Naive thymus-derived CD8-positive, alpha-beta T cell (primary cell): ENCODE measurements around the gene CKM. TPM values are rescaled to one million over a fixed set of nuclear protein-coding genes. Genes with fewer than 3 reads are reported as not detected.
A peak's percentile ranks its signal among the peaks of the same experiment; 100 is the strongest.

Experiments
- ATAC-seq, 2 donors: fragments of 150-1000 bp; cut with Tn5 transposase in 1 of 2; sonication (Bioruptor Pico), chemical (Tn5 transposase) in 1 of 2; 1 replicate in 1 of 2; 2 replicates in 1 of 2; pipeline ENCODE4 v1.10.0; 2021; ENCODE audit warnings: mild to moderate bottlenecking in 2 of 2, moderate library complexity in 2 of 2
- POLR2A ChIA-PET: fragments of 350-600 bp; sonication (Branson Sonifier 250); formaldehyde crosslinking; loops from one replicate; lab custom pipeline; 2021; ENCODE audit warnings: antibody characterized with exemption; lab: Charles Lee
- DNase-seq, 10 donors: peaks; one replicate each; pipeline versions ENCODE4 v3.0.0 to v3.0.0-alpha.2; 2020 to 2022
- H3K27ac Mint-ChIP-seq, 10 donors: one replicate each; pipeline ENCODE4 v1.8.0; 2020 to 2022; ENCODE audit warnings: mild to moderate bottlenecking in 10 of 10, mixed read lengths in 10 of 10, moderate library complexity in 4 of 10, inconsistent platforms in 1 of 10
- H3K27me3 Mint-ChIP-seq, 5 donors: one replicate each; pipeline ENCODE4 v1.8.0; 2021 to 2022; ENCODE audit warnings: mixed read lengths in 5 of 5
- H3K36me3 Mint-ChIP-seq, 3 donors: one replicate each; pipeline ENCODE4 v1.8.0; 2020 to 2022; ENCODE audit warnings: mixed read lengths in 3 of 3, mild to moderate bottlenecking in 2 of 3, inconsistent platforms in 1 of 3
- H3K4me1 Mint-ChIP-seq, 4 donors: one replicate each; pipeline ENCODE4 v1.8.0; 2021 to 2022; ENCODE audit warnings: mixed read lengths in 4 of 4
- H3K4me3 Mint-ChIP-seq, 10 donors: one replicate each; pipeline ENCODE4 v1.8.0; 2020 to 2022; ENCODE audit warnings: mild to moderate bottlenecking in 10 of 10, mixed read lengths in 10 of 10, moderate library complexity in 6 of 10, inconsistent platforms in 1 of 10
- H3K9me3 Mint-ChIP-seq, 9 donors: one replicate each; pipeline ENCODE4 v1.8.0; 2020 to 2022; ENCODE audit warnings: mixed read lengths in 9 of 9, mild to moderate bottlenecking in 3 of 9, inconsistent platforms in 1 of 9, moderate library complexity in 1 of 9
- polyA plus RNA-seq, 3 donors: library from polyadenylated mRNA; unstranded; fragments of 300-500 nt; fragmentation: Illumina TruSeq; gene quantifications; one replicate each; pipeline ENCODE4 v1.2.3, GENCODE V29; 2021
- total RNA-seq, 8 experiments: library from RNA in 2 of 8; stranded (reverse) in 2 of 8; gene quantifications; one replicate each; pipeline ENCODE4 v1.2.3 and lab custom pipeline; 2021 to 2026

The CKM gene
- total and polyA plus RNA-seq, 5 experiments from 2014 or later: not detected

- no peak for ATAC-seq
- DNase-seq: no peak
- Mint-ChIP-seq H3K4me1 (peaks cover 0 to 1% (median 0%) of the 10 kb centered on the region in 4 donors), H3K36me3 (peaks cover 10 to 55% (median 40%) of the 10 kb centered on the region in 3 donors), H3K27ac (no peak overlapping the region), H3K9me3 (peaks cover 0 to 8% (median 3%) of the 10 kb centered on the region in 9 donors), H3K27me3 (no peaks in the 10 kb centered on the region), H3K4me3 (no peak overlapping the region)
- POLR2A ChIA-PET: no interaction called here
Measured at GRCh38 chr19:45295873-45296272, 26.8 kb downstream of the CKM start.

- POLR2A ChIA-PET: no interaction called here
- no peaks in the 10 kb centered on the region for H3K27me3 Mint-ChIP-seq
- ATAC-seq (no peak), DNase-seq (no peak)
- peaks cover 0 to 8% (median 3%) of the 10 kb centered on the region in 9 donors for H3K9me3 Mint-ChIP-seq
- peaks cover 10 to 57% (median 39%) of the 10 kb centered on the region in 3 donors for H3K36me3 Mint-ChIP-seq
- no peaks in the 10 kb centered on the region for H3K4me1 Mint-ChIP-seq
- H3K27ac Mint-ChIP-seq: no peak overlapping the region
- no peak overlapping the region for H3K4me3 Mint-ChIP-seq
Measured at GRCh38 chr19:45294291-45295029, 28.2 kb downstream of the CKM start.

GRCh38 chr19:45293682-45294081 lies 29.0 kb downstream of the CKM start:
- Mint-ChIP-seq H3K27me3 (no peaks in the 10 kb centered on the region), H3K27ac (no peak overlapping the region), H3K36me3 (peaks cover 10 to 54% (median 38%) of the 10 kb centered on the region in 3 donors), H3K9me3 (peaks cover 0 to 8% (median 3%) of the 10 kb centered on the region in 9 donors), H3K4me3 (no peak overlapping the region), H3K4me1 (no peaks in the 10 kb centered on the region)
- ATAC-seq (no peak), DNase-seq (no peak)
- POLR2A ChIA-PET: no interaction called here

- ATAC-seq: no peak
- POLR2A ChIA-PET: no interaction called here
- no peak overlapping the region for H3K4me3 Mint-ChIP-seq
- no peak for DNase-seq
- H3K27me3 Mint-ChIP-seq: no peaks in the 10 kb centered on the region
- no peaks in the 10 kb centered on the region for H3K4me1 Mint-ChIP-seq
- peaks cover 0 to 8% (median 3%) of the 10 kb centered on the region in 9 donors for H3K9me3 Mint-ChIP-seq
- H3K27ac Mint-ChIP-seq: no peak overlapping the region
- peaks cover 10 to 57% (median 38%) of the 10 kb centered on the region in 3 donors for H3K36me3 Mint-ChIP-seq
Measured at GRCh38 chr19:45291834-45292233, 30.8 kb downstream of the CKM start.

GRCh38 chr19:45290381-45290931 lies 32.2 kb downstream of the CKM start:
- H3K4me3 Mint-ChIP-seq: no peak overlapping the region
- DNase-seq (no peak), ATAC-seq (no peak)

GRCh38 chr19:45283443-45284033 lies 39.1 kb downstream of the CKM start:
- POLR2A ChIA-PET: no interaction called here
- peaks cover 0 to 3% (median 0%) of the 10 kb centered on the region in 9 donors for H3K9me3 Mint-ChIP-seq
- H3K4me1 Mint-ChIP-seq: peaks cover 0 to 5% (median 0%) of the 10 kb centered on the region in 4 donors
- no peak for DNase-seq
- no peaks in the 10 kb centered on the region for H3K27me3 Mint-ChIP-seq
- no peak for ATAC-seq
- no peak overlapping the region for H3K4me3 Mint-ChIP-seq
- no peak overlapping the region for H3K27ac Mint-ChIP-seq
- peaks cover 5 to 78% (median 38%) of the 10 kb centered on the region in 3 donors for H3K36me3 Mint-ChIP-seq

More at GRCh38 chr19:45290381-45290931, 32.2 kb downstream of the CKM start:
- POLR2A ChIA-PET: no interaction called here
- Mint-ChIP-seq H3K36me3 (peaks cover 10 to 63% (median 40%) of the 10 kb centered on the region in 3 donors), H3K4me1 (no peaks in the 10 kb centered on the region), H3K27me3 (no peaks in the 10 kb centered on the region), H3K27ac (no peak overlapping the region), H3K9me3 (peaks cover 0 to 8% (median 3%) of the 10 kb centered on the region in 9 donors)

- POLR2A ChIA-PET: no interaction called here
- no peak overlapping the region for H3K4me3 Mint-ChIP-seq
- ATAC-seq (no peak), DNase-seq (no peak)
- peaks cover 0 to 5% (median 0%) of the 10 kb centered on the region in 4 donors for H3K4me1 Mint-ChIP-seq
- H3K27me3 Mint-ChIP-seq: no peaks in the 10 kb centered on the region
- H3K36me3 Mint-ChIP-seq: peaks cover 5 to 79% (median 40%) of the 10 kb centered on the region in 3 donors
- H3K9me3 Mint-ChIP-seq: peaks cover 0 to 3% (median 0%) of the 10 kb centered on the region in 9 donors
- no peak overlapping the region for H3K27ac Mint-ChIP-seq
Measured at GRCh38 chr19:45280471-45280961, 42.2 kb downstream of the CKM start.

- Mint-ChIP-seq H3K4me3 (no peak overlapping the region), H3K9me3 (peaks cover 0 to 3% (median 0%) of the 10 kb centered on the region in 9 donors), H3K4me1 (peaks cover 0 to 5% (median 0%) of the 10 kb centered on the region in 4 donors), H3K27ac (no peak overlapping the region), H3K36me3 (peaks cover 5 to 81% (median 39%) of the 10 kb centered on the region in 3 donors), H3K27me3 (no peaks in the 10 kb centered on the region)
- POLR2A ChIA-PET: no interaction called here
- ATAC-seq (no peak), DNase-seq (no peak)
Measured at GRCh38 chr19:45279587-45280192, 43.0 kb downstream of the CKM start.

GRCh38 chr19:45278087-45278486 lies 44.6 kb downstream of the CKM start:
- Mint-ChIP-seq H3K4me3 (no peak overlapping the region), H3K27ac (peak overlapping the region in 1 of 10 donors; percentile 15), H3K27me3 (no peaks in the 10 kb centered on the region), H3K9me3 (no peaks in the 10 kb centered on the region), H3K36me3 (peaks cover under 1 to 81% (median 35%) of the 10 kb centered on the region in 3 donors), H3K4me1 (no peaks in the 10 kb centered on the region)
- no peak for DNase-seq
- POLR2A ChIA-PET: no interaction called here
- ATAC-seq: no peak

GRCh38 chr19:45276284-45276687 lies 46.4 kb downstream of the CKM start:
- H3K27ac Mint-ChIP-seq: no peak overlapping the region
- no peaks in the 10 kb centered on the region for H3K9me3 Mint-ChIP-seq
- POLR2A ChIA-PET: no interaction called here
- H3K4me1 Mint-ChIP-seq: no peaks in the 10 kb centered on the region
- no peak for DNase-seq
- no peak for ATAC-seq
- H3K27me3 Mint-ChIP-seq: no peaks in the 10 kb centered on the region
- peaks cover 0 to 82% (median 24%) of the 10 kb centered on the region in 3 donors for H3K36me3 Mint-ChIP-seq
- H3K4me3 Mint-ChIP-seq: no peak overlapping the region

GRCh38 chr19:45275370-45275971 lies 47.2 kb downstream of the CKM start:
- Mint-ChIP-seq H3K4me1 (no peaks in the 10 kb centered on the region), H3K36me3 (peaks cover 0 to 81% (median 19%) of the 10 kb centered on the region in 3 donors), H3K9me3 (no peaks in the 10 kb centered on the region), H3K27me3 (no peaks in the 10 kb centered on the region), H3K27ac (no peak overlapping the region), H3K4me3 (no peak overlapping the region)
- no peak for ATAC-seq
- no peak for DNase-seq
- POLR2A ChIA-PET: no interaction called here

GRCh38 chr19:45273521-45273855 lies 49.2 kb downstream of the CKM start:
- Mint-ChIP-seq H3K9me3 (no peaks in the 10 kb centered on the region), H3K27me3 (no peaks in the 10 kb centered on the region), H3K27ac (no peak overlapping the region), H3K4me3 (no peak overlapping the region), H3K4me1 (no peaks in the 10 kb centered on the region), H3K36me3 (peaks cover 0 to 70% (median 15%) of the 10 kb centered on the region in 3 donors)
- no peak for DNase-seq
- POLR2A ChIA-PET: no interaction called here
- no peak for ATAC-seq
